ENCODE measurements around the gene PCGF1.

DNA sequence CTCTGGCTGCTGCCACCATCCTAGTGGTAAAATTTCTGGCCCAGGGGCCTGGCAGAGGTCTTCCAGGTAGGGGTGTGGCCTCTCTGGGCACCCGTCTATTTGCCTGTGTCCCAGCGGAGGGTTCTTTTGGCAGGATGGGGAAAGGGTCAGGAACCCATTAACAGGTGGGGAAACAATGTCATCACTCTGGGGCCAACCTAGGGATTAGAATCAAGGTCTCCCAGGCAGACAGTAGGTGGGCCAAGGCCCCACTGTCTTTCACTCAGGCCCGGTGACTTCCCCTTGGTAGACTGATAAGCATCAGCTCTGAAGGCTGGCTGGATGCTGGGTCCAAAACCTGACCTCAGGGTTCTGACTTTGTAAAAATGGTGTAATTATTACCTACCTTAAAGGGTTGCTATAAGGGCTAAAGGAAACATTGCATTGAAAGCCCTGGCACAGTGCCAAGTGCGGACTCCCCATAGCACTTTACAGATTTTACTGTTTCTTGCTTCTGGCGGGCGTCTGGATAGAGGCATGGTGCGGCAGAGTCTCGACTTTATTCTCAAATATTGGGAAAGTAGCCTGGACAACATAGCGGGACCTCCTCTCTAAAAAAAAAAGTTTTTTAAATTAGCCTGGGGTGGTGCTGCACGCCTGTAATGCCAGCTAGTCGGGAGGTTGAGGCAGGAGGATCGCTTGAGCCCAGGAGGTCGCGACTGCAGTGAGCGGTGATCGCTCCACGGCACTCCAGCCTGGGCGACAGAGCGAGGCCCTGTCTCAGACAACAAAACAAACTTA lies 10.3 kb downstream of the PCGF1 start:
- no peak for TF ChIP-seq SPI1 (IDR thresholded peaks at IDR 0.05; ENCODE audit: borderline replicate concordance, low read depth)
- TF ChIP-seq POLR2AphosphoS5 (IDR thresholded peaks at IDR 0.05; ENCODE audit: low read depth), result no peak

All from HL-60 (cell line).